Fibroblast of mammary gland (primary cell): ENCODE results near the gene RAD50.

Experiments
- DNase-seq: peaks from one replicate; pipeline ENCODE4 v3.0.0-alpha.2; 2010; ENCODE audit warnings: low read depth
- H3K4me3 ChIP-seq: 2 replicates; pipeline ENCODE4 v1.5.1; 2011; ENCODE audit warnings: low read depth, mild to moderate bottlenecking, low read length, moderate library complexity; ENCODE audit not compliant: control insufficient read depth
- CTCF ChIP-seq: conservative IDR thresholded peaks from 2 replicates; pipeline ENCODE4 v1.5.1; 2011; ENCODE audit warnings: low read depth, low read length, inconsistent platforms; ENCODE audit not compliant: control insufficient read depth, insufficient read depth

Gene RAD50

DNA sequence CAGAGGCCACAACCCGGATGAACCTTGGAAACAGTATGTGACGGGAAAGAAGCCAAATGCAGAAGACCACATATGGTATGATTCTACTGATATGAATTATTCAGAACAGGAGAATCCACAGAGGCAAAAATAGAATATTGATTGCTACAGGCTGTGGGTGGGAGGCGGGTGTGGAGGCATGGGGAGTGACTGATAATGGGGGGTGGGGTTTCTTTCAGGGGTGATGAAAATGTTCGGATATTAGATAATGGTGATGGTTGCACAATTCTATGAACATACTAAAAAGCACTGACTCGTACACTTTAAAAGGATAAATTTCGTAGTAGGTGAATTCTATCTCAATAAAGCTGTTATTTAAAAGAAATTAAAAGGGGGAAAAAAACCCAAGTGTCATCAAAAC is 127.7 kb downstream of the RAD50 start:
- H3K4me3 ChIP-seq, result no peak overlapping the region
- TF ChIP-seq CTCF, result no peak
- peak; percentile 33 for DNase-seq

DNA sequence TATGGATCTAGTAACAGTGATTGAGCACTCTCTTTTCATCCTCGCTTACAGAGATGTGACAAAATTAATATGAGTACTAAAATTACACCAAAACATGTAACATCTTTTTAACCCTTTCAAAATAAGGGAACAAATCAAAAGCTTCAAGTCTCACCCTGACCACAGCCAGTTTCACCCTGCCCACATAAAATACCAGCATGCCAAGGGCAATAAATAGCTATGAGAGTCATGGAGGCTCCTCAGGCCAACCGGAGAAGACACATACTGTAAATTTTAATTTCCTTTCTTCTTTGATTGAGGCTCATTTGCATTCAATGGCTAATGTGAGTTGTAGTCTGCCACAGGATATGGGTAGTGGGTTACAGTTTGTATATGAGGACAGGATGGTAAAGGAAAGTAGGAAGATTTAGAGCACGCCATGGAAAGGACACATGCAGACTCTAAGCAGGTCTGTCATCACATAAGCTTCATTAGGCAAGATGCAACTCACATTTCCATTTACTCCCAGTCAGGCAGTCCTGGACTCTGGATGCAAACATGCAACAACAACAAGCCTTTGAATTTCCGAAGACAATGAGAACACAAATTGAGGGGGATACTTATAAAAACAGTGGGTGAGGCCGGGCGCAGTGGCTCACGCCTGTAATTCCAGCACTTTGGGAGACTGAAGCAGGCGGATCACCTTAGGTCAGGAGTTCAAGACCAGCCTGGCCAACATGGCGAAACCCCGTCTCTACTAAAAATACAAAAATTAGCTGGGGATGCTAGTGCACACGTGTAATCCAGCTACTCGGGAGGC is 128.3 kb downstream of the RAD50 start:
- no peak for TF ChIP-seq CTCF
- no peak for DNase-seq
- no peak overlapping the region for H3K4me3 ChIP-seq

DNA sequence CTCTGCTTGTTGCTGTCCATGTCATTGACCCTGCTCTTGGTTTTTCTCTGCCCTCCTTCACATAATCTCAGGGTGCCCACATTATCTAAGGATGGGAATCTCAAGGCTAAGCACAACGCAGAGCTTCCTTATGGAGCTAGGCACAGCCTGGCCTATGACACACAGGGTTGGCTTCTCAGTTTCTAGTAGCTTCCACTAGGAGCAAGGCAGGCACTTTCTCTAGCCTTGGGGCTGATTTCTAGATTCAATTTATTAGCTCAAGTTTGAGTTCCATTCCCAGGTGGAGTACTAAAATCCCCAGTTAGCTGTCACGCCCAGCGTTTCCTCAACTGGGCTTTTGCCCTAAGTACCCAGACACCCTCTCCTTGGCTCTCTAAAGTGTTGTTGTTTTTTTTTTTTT is 129.4 kb downstream of the RAD50 start:
- TF ChIP-seq CTCF, result no peak
- H3K4me3 ChIP-seq, result no peak overlapping the region
- DNase-seq, result no peak

- no peak for DNase-seq
- no peak for TF ChIP-seq CTCF
- H3K4me3 ChIP-seq, result no peak overlapping the region
Measured at GRCh38 chr5:132687995-132688394, 131.2 kb downstream of the RAD50 start.

- TF ChIP-seq CTCF, result no peak
- no peak overlapping the region for H3K4me3 ChIP-seq
- DNase-seq, result no peak
Measured at GRCh38 chr5:132688536-132689339, 132.0 kb downstream of the RAD50 start.

GRCh38 chr5:132689513-132689912 is 132.7 kb downstream of the RAD50 start:
- no peak for TF ChIP-seq CTCF
- no peak for DNase-seq
- H3K4me3 ChIP-seq, result no peak overlapping the region
